HG03460 (cell line): ENCODE results near the gene VWC2.

Experiments used
- ATAC-seq: cut with Tn5 transposase; IDR thresholded peaks from one replicate; pipeline ENCODE4 v1.9.1; 2021; ENCODE audit not compliant: unreplicated experiment

VWC2 gene

GRCh38 chr7:49773218-49773935 lies at the start of gene VWC2:
TSS of gene VWC2 (plus strand) at chr7:49773638. CDS start at chr7:49775436, 1,798 bp downstream.
- ATAC-seq = no peak

- no peak for ATAC-seq
Observed at GRCh38 chr7:49724071-49724470, 49.4 kb upstream of the VWC2 start.

DNA sequence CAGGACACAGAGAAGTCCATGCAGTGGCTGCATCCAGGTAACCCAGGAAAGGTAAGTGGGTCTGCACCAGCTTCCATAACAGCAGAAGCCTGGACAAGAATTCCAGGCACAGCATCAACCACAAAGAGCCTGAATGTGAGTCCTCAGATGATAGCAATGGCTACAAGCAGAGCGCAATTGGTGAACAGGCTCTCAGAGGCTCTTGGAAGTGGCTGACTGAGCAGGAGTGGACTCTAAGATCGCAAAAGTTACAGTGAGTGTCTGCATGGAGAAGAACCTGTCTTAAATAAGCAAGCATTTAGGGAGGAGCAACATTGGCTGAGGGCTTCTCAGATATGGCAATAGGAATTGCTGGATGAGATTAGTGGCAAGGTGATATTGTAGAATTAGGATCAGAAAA lies 41.6 kb upstream of the VWC2 start:
- ATAC-seq = no peak

DNA sequence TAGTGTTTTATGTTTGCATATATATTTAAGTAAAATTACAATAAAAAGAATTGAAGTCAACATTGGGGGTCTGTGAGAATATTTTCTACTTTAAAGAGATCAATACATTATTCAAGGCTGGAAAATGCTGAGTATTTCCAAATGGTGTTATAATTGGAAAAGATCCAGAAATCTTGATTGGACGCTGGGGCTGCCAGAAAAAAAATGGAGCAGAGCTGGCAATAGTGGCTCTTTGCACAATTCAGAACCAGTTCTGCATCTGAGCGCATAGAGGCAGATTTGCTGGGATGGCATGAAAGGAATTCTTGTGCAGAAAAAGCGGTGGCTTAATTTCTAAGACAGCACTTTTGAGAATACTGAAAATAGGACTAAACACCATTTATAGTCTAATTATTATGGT lies 10.8 kb upstream of the VWC2 start:
- no peak for ATAC-seq

DNA sequence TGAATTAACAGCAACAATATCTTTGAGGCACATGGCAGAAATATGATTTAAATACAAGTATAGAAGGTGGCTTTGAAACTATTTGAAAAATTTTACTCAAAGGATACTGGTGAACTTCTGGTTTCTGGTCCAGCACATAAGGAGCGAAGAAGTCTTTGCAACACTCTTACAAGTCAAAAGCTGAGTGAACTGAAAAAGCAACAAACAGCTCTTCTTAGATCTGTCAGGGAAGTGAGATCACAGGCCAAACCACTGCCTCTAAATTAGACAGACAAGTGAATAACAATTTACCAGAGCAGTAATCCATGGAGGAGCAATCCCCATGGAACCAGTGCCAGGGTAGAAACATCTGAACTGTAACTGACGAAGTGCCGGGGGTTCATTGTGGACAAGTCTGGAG lies 9.6 kb upstream of the VWC2 start:
- ATAC-seq = no peak

GRCh38 chr7:49766966-49767365 lies 6.5 kb upstream of the VWC2 start:
- ATAC-seq = peak; percentile 89

- ATAC-seq = no peak
Observed at GRCh38 chr7:49767719-49768118, 5.7 kb upstream of the VWC2 start.

DNA sequence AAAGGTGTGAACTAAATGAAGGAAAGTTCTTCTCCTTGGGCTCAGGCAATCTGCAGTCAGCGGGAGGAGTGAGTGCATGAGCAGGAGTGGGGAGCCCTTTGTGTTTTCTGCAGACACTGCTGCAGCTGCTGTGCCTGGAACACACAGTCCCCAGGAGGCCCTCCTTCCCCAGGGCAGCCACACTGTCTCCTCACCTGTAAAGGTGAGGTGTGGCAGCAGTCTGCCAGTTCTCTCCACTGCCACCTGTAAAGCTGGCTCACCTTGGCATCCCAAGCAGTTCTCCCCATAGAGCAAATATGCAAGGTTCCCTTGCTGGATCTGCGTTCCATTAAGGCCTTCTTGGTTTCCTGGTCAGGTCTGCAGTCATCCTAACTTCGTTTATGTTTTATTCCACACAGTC lies 5.2 kb upstream of the VWC2 start:
- ATAC-seq = no peak

GRCh38 chr7:49768835-49769234 lies 4.6 kb upstream of the VWC2 start:
- ATAC-seq = no peak

DNA sequence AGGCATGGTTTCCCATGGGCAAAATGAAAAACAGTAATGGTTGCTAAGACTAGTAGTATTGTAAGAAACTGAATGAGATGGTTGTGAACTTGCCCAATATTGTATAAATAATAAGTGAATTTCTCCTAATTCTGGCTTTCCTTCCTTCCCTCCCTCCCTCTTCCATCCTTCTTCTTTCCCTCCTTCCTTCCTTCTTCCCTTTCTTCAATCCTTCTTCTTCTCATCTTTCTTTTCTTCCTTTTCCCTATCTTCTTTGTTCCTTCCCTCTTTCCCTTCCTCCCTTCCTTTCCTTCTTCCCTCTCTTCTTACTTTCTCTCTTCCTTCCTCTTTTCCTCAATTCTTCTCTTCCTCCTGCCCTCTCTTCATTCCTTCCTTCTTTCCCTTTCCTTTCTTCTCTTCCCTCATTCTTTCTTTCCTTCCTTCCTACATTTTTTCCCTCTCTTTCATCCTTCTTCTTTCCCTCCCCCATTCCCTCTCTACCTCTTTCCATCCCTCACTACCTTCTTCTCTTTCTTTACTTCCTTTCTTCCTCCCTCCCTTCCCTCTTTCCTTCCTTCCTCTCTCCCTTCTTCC lies 4.1 kb upstream of the VWC2 start:
- ATAC-seq = no peak

DNA sequence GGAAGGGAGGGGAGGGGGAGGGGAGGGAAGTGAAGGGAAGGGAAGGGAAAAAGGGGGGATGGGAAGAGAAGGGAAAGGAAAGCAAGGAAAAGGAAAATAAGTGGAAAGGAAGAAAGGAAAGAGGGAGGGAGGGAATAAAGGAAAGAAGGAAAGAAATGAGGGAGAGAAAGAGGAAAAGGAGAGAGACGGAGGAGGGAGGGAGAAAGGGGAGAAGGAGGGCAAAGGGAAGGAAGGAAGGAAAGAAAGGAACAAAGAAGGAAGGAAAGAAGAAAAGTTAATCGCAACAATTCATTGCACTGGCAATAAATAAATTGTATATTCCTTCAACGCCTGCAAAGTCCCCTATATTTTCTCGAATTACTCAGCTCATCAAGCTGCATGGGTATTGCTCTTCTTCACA lies 2.6 kb upstream of the VWC2 start:
- ATAC-seq = no peak

DNA sequence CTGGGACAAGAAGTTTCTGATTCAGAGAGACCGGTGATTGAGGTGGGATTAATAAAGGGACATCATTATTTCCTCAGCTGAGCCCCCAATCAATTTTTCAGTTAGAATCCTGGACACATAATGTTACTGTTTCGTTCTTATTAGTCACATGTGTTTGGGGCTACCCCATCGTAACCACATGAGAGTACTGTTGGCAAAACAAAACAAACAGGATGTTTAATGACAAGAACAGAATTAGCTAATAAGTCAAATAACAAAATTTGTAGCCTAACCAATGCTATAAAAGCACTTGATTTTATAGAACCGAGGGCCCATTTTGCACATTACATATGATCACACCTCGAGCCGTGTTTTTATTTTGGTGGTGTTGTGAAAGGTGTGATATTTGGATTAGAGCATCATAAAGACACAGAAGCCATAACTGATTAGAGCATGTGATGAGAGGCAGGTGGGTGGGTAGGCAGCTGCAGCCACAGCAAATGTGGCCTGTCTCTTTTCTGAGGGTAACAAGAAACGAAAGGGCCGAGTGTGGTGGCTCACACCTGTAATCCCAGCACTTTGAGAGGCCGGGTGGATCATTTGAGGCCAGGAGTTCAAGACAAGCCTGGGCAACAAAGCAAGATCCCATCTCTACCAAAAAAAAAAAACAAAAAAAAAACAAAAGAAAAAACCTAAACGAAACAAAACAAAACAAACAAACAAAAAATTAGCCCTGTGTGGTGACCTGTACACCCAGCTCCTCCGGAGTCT lies 1.8 kb upstream of the VWC2 start:
- ATAC-seq = no peak

GRCh38 chr7:49772916-49773217 lies 571 bp upstream of the VWC2 start:
- no peak for ATAC-seq

DNA sequence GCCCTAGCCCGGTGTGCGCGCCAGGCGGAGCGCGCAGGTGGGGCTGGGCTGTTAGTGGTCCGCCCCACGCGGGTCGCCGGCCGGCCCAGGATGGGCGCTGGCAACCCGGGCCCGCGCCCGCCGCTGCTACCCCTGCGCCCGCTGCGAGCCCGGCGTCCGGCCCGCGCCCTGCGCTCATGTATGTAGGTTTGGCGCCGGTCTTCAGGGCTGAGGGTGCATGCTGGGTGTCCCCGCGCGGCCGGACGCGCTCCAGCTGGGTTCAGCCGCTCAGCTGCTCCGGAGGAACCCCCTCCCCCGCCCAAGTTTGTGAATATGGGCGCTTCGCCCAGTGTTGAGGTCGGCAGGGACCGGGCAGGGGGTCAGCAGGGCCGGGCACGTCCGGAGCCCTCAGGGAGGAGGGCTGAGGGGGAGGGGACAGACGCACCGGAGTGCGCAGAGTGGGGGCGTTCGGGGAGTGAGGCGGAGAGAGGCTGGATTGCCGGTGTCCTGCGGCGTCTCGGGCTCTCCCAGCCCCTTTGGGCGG lies 559 bp downstream of the VWC2 start:
- ATAC-seq = no peak

- ATAC-seq = no peak
Observed at GRCh38 chr7:49774459-49775064, 1.1 kb downstream of the VWC2 start.

GRCh38 chr7:49775065-49775948 lies 1.9 kb downstream of the VWC2 start:
- ATAC-seq = no peak

GRCh38 chr7:49775949-49776443 lies 2.6 kb downstream of the VWC2 start:
- no peak for ATAC-seq

DNA sequence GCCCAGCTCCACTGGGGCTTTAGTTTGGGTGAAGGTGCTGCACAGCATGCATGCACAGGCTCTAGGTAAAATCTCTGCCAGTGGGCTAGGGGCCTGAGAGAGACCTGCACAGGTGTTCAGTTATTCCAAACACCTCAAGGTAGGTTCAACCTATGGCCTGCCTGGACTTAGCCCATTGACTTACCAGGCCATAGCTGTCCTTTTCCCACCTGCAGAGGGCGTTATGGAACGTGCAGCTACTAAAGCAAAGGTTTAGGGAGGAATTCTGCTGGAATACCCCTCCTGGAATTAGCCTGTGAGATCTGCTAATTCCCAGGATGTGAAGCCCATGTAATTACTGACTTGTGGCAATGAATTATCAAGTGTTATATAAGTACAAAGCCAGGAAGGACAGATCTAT lies 3.6 kb downstream of the VWC2 start:
- ATAC-seq = no peak

- no peak for ATAC-seq
Observed at GRCh38 chr7:49778731-49779270, 5.4 kb downstream of the VWC2 start.

DNA sequence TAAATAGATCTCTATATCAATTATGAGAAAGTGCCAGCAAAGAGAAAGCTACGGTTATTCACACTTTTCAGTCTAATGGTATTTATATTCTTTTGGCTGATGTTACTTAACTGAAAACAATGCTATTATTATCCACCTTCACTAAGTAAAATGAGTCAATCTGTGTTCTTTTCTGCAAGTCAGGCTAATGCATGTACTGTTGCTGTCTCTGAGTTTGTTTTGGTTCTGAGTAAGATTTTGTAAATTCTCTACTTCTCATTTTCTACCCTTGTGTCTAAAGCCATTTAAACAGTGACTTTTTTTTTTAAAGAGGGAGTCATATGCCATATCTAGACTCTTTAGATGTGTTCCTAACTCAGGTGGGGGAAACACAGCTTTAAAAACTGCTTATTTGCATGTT lies 7.5 kb downstream of the VWC2 start:
- no peak for ATAC-seq
